Astrocyte of the spinal cord (primary cell): ENCODE data around the gene SLIT3.
A peak's percentile ranks its signal among the peaks of the same experiment; 100 is the strongest.
"Not testable (repeated sequence)": the region's sequence is repeated elsewhere in the genome, so short reads cannot be mapped to it uniquely, and the experiment has no call there.

Experiments used
- DNase-seq: peaks from one replicate; pipeline ENCODE4 v3.0.0; 2011; ENCODE audit warnings: low read depth, low spot score
- H3K4me3 ChIP-seq: 2 replicates; pipeline ENCODE4 v1.5.1; 2011; ENCODE audit warnings: low read depth, mild to moderate bottlenecking, low read length, moderate library complexity
- in situ Hi-C: cut with HindIII; loops from 2 replicates; pipeline ENCODE4 v1.10.0; 2017; ENCODE audit warnings: low sequenced_read_pairs
- TF ChIP-seq, protein P1 (sequence below): IDR thresholded peaks from 2 replicates; pipeline ENCODE4 v1.5.1; 2012; ENCODE audit warnings: low read depth, mild to moderate bottlenecking, low read length, inconsistent platforms

The SLIT3 gene

DNA sequence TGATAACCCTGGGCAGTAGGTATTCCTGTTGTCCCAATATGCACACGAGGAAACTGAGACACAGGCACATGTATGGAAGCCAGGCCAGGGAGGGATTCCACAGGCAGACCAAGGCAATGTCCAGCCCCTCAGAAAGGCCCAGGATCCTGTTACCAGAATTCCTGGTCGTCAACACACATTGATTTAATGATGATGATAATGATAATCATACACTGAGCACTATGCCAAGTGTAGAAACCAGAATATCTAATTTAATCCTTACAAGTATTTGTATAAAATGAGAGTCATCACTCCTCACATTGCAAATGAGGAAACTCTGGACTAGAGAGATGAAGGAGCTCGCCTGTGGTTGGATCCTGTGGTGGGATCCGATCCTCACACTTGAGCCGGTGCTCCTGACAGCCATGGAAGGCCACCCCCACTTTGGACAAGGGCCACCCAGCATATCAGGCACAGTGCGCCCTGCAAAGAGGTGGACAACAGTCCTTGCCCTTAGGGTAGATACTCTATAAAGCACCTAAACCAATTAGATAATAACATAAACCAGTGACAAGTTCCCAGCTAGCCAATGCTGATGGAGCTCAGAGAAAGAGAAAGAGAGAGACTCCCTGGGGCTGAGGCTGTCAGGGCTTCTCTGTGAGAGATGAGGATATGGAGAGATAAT lies 185.3 kb downstream of the SLIT3 start:
- in situ Hi-C loops = no loop called here
- no peak for DNase-seq
- TF ChIP-seq, protein P1, sequence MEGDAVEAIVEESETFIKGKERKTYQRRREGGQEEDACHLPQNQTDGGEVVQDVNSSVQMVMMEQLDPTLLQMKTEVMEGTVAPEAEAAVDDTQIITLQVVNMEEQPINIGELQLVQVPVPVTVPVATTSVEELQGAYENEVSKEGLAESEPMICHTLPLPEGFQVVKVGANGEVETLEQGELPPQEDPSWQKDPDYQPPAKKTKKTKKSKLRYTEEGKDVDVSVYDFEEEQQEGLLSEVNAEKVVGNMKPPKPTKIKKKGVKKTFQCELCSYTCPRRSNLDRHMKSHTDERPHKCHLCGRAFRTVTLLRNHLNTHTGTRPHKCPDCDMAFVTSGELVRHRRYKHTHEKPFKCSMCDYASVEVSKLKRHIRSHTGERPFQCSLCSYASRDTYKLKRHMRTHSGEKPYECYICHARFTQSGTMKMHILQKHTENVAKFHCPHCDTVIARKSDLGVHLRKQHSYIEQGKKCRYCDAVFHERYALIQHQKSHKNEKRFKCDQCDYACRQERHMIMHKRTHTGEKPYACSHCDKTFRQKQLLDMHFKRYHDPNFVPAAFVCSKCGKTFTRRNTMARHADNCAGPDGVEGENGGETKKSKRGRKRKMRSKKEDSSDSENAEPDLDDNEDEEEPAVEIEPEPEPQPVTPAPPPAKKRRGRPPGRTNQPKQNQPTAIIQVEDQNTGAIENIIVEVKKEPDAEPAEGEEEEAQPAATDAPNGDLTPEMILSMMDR = no peak
- H3K4me3 ChIP-seq = no peak overlapping the region

DNA sequence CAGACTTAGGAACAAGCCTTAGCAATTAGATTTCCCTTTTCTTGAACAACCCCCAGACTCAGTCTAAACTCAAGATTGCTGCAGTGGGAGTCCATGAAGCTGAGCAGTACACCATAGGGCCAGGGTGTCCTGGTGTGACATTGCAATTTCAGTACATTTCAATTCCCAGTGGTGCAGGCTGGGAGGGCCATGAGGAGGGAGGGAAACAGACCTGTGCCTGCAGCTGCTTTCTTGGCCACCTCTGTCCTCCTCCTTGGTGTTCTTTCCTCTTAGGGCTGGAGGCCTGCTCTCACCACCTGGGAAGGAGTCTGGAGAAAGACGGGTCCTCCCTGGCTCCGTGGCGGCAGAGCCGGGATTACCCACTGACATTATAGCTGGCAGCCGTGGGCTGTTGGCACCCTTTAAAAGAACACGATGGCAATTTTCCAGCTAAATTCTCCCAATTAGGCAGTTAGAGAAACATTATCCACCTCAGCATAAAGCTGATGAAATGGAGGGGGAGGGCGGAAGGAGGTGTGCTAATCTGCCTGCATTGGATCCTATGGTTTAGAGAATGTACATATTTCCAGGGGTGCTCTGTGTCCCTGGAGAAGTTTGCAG lies 186.4 kb downstream of the SLIT3 start:
- no peak for DNase-seq
- in situ Hi-C loops = no loop called here
- TF ChIP-seq, protein P1 = no peak
- no peak overlapping the region for H3K4me3 ChIP-seq

DNA sequence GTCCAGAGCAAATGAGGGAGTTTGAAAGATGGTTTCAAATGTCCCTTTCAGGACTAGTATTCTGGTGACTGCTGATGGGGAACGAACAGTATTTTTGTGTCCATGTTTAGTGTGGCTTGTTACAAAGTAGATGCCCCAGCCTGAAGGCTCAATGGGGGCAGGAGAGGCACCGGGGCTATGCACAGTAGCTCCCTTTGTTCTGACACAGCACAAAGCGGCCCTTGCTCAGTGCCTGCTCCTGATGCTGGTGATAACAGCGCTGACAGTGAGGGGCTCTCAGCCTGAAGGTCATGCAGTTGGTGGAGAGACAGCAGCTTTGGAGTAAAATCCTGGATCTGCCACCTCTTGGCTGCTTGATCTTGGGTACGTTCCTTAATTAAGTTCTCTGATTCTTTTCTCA lies 188.9 kb downstream of the SLIT3 start:
- H3K4me3 ChIP-seq = no peak overlapping the region
- DNase-seq = no peak
- in situ Hi-C loops = no loop called here
- TF ChIP-seq, protein P1 = no peak

DNA sequence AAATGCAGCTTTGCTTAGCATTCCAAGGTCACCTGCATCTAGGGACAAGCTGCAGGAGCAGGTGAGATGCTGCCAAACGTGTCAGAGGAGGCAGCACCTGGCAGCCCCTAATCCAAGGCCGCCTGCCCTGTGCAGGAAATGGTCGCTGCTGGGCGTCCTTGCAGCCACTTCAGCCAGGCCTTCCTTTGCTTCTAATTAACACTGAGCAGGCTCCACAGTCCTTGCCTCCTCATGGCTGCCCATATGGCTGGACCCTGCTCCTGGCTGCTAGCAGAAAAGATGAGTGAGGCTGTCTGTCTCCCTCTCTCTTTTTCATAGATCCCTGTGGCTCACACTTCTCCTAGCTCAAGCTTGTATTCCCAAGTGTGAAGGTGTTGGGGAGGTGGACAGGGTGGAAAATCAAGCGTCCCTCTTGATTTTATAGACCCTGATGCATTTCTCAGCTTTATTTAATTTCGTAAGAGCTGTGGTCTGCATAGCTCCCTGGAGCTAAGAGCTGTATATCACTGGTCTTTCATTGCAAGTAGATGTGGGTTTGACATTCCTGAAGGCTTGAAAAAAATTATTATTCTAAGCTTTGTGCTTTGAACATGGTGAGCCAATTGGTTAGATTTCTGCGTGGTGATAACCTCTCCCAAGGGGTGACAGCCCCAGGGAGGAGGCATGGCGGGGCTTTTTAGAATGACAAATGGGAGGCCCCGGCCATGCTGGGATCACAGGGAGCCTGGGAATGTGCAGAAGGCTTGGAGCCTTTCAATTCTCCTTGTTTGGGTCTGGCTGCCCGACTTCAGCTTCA lies 193.8 kb downstream of the SLIT3 start:
- no peak overlapping the region for H3K4me3 ChIP-seq
- in situ Hi-C loops = no loop called here
- DNase-seq = peak; percentile 14
- TF ChIP-seq, protein P1 = no peak

DNA sequence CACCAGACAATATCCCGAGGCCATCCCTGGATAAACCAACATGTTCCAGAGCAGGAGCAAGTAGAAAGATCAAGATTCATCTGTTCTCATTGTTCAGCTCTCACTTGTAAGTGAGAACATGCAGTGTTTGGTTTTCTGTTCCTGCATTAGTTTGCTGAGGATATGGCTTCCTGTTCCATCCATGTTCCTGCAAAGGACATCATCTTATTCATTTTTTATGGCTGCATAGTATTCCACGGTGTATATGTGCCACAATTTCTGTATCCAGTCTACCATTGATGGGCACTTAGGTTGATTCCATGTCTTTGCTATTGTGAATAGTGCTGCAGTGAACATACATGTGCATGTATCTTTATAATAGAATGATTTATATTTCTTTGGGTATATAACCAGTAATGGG lies 195.4 kb downstream of the SLIT3 start:
- in situ Hi-C loops, H3K4me3 ChIP-seq, DNase-seq: not testable (repeated sequence)

DNA sequence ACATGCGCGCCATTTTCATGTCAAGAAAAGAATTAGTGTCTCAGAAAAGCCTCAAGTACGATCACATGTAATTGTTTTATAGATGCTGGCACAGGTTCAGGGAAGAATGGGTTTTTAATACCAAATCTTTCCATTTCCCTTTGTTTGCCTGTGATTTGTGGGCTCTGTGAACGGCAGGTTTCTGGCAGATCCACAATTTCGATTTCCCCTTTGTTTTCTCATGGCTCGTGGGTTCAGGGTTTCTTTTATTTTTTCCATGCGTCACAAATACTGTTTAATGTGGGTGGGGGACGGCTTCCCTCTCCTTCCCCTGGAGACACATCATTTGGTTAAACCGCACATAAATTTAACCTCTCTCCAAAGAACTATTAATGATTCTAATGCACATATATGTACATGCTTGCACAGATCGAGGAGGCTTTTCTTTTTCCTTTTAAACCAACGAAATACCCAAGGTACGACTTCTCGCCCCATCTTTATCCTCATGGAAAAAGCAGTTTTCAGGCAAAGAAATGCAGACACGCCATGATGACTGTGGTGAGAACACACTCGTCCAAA lies 195.9 kb downstream of the SLIT3 start:
- in situ Hi-C loops = no loop called here
- no peak for DNase-seq
- TF ChIP-seq, protein P1 = no peak
- H3K4me3 ChIP-seq = no peak overlapping the region
